Measurements from ENCODE around the gene CYLD. TPM values are rescaled to one million over a fixed set of nuclear protein-coding genes. Genes with fewer than 3 reads are reported as not detected.

CYLD gene
- total RNA-seq, 1 experiment from 2014 or later, result 12.5 TPM

GRCh38 chr16:50699326-50700159 is 42.3 kb upstream of the CYLD start:
- H3K23me2 ChIP-seq (ENCODE audit: insufficient read length, low read depth, low read length, poor library complexity, severe bottlenecking), result no peaks in the 10 kb centered on the region
- Mint-ChIP-seq H3K27me3 (ENCODE audit: low read depth) (peaks cover 20% of the 10 kb centered on the region), H3K4me3 (no peak overlapping the region), H3K27ac (no peak overlapping the region), H3K36me3 (ENCODE audit: insufficient read depth in 1 of 3, low read depth in 3 of 3) (peaks cover 3 to 9% (median 8%) of the 10 kb centered on the region in 3 experiments; a peak in 5 of 7 replicates), H3K4me1 (peaks cover 4 to 7% of the 10 kb centered on the region in 2 experiments; a peak in 3 of 4 replicates), H3K9me3 (peaks cover 10% of the 10 kb centered on the region in 2 experiments)
- no peaks in the 10 kb centered on the region for H4K20me1 ChIP-seq (ENCODE audit: control insufficient read depth, insufficient read depth, insufficient read length)
- H2BK5ac ChIP-seq (ENCODE audit: insufficient read length, low read length), result no peak overlapping the region
- no peak overlapping the region for H4K91ac ChIP-seq (ENCODE audit: insufficient read length, low read depth, low read length)
- H3K23ac ChIP-seq (ENCODE audit: insufficient read length, low read depth, low read length), result no peak overlapping the region
- no peaks in the 10 kb centered on the region for H3K4me1 ChIP-seq (ENCODE audit: insufficient read depth, low read length)
- H3K14ac ChIP-seq (ENCODE audit: insufficient read depth, low read length), result no peak overlapping the region
- peaks cover under 1% of the 10 kb centered on the region; the same call in 1 of the 2 replicates for H3K27me3 ChIP-seq (ENCODE audit: insufficient read depth, low read length)
- H3K9ac ChIP-seq (ENCODE audit: extremely low read depth, insufficient read length, low read length), result no peak overlapping the region
- H2AK5ac ChIP-seq (ENCODE audit: insufficient read length, low read length), result no peak overlapping the region
- no peaks in the 10 kb centered on the region for H3K79me2 ChIP-seq (ENCODE audit: insufficient read depth, low read length)
- no peak for DNase-seq
- no peak overlapping the region for H2BK15ac ChIP-seq (ENCODE audit: low read depth, low read length)
- H3K18ac ChIP-seq (ENCODE audit: insufficient read length, low read depth, low read length), result no peak overlapping the region
- H3K79me1 ChIP-seq (ENCODE audit: insufficient read depth, low read depth, low read length, poor library complexity, severe bottlenecking), result no peaks in the 10 kb centered on the region
- no peak overlapping the region for H2BK120ac ChIP-seq (ENCODE audit: low read depth, low read length, poor library complexity, severe bottlenecking)
- no peak overlapping the region for H4K5ac ChIP-seq (ENCODE audit: insufficient read length, low read depth, low read length)
- no peak for TF ChIP-seq CTCF (conservative IDR thresholded peaks at IDR 0.05)
- WGBS (ENCODE audit: extremely low coverage, insufficient read length, low lambda C conversion rate), result no CpG with 5 or more reads among the region's 19 CpGs
- no peak overlapping the region for H3K4me2 ChIP-seq (ENCODE audit: insufficient read depth, insufficient read length, low read length)
- H2BK12ac ChIP-seq (ENCODE audit: insufficient read length, low read depth, low read length), result no peak overlapping the region
- peaks cover 5% of the 10 kb centered on the region for H3K9me3 ChIP-seq (ENCODE audit: control insufficient read depth, low read depth, low read length)
- no peak overlapping the region for H2AFZ ChIP-seq (ENCODE audit: low read length)
- no peak overlapping the region for H3K4ac ChIP-seq (ENCODE audit: low read depth, low read length)
- no peak overlapping the region for H3T11ph ChIP-seq (ENCODE audit: low read length)
- H2BK20ac ChIP-seq (ENCODE audit: low read depth, low read length, poor library complexity, severe bottlenecking), result no peak overlapping the region
- H4K8ac ChIP-seq (replicated peaks; ENCODE audit: insufficient read length, low read depth, low read length), result no peak overlapping the region
- no peak overlapping the region for H3K56ac ChIP-seq (ENCODE audit: insufficient read length, low read depth, low read length)
- H3K27ac ChIP-seq (ENCODE audit: insufficient read length, low read depth, low read length), result no peak overlapping the region

Measured in H9 (cell line).